Fibroblast of mammary gland (primary cell): ENCODE results near the gene LRRC47.

Source experiments
- DNase-seq: peaks from one replicate; pipeline ENCODE4 v3.0.0-alpha.2; 2010; ENCODE audit warnings: low read depth
- H3K4me3 ChIP-seq: 2 replicates; pipeline ENCODE4 v1.5.1; 2011; ENCODE audit warnings: low read depth, mild to moderate bottlenecking, low read length, moderate library complexity; ENCODE audit not compliant: control insufficient read depth
- CTCF ChIP-seq: conservative IDR thresholded peaks from 2 replicates; pipeline ENCODE4 v1.5.1; 2011; ENCODE audit warnings: low read depth, low read length, inconsistent platforms; ENCODE audit not compliant: control insufficient read depth, insufficient read depth

The LRRC47 gene

GRCh38 chr1:3762873-3763228 is 33.4 kb downstream of the LRRC47 start:
- no peak for TF ChIP-seq CTCF
- H3K4me3 ChIP-seq, result no peak overlapping the region
- no peak for DNase-seq

DNA sequence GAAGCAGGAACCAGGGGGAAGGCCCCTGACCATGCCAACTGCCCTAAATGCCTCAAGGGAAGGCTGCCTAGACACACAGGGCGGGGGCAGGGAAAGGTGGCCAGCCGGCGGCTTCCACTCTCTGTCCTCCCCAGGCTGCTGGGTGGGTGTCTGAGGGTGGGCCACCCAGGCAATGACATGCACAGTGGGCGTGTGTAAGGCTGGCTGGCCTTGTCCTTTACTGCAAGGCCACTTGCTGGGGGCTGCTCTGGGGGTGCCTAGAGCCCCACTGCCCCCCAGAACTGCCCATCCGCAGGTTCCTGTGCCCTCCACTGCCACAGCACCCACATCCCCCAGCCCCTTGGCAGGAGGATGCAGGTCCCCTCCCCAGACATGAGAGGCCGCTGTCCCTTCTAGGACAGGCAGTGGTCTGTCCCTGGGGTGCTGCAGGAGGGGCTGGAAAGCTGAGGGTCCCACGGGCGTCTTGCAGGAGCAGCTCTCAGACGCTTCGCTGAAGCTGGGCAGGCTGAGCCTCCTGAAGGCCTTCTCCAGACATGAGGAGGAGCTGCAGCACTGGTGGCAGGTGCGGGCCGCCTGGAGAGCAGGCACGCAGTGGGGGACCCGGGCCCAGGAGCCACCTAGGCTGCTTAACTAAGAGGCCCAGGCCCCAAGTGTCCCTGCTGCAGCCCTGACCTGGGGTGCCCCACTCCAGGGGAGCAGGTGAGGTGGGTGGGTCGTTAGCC is 34.0 kb downstream of the LRRC47 start:
- no peak for DNase-seq
- no peak overlapping the region for H3K4me3 ChIP-seq
- TF ChIP-seq CTCF, result no peak

DNA sequence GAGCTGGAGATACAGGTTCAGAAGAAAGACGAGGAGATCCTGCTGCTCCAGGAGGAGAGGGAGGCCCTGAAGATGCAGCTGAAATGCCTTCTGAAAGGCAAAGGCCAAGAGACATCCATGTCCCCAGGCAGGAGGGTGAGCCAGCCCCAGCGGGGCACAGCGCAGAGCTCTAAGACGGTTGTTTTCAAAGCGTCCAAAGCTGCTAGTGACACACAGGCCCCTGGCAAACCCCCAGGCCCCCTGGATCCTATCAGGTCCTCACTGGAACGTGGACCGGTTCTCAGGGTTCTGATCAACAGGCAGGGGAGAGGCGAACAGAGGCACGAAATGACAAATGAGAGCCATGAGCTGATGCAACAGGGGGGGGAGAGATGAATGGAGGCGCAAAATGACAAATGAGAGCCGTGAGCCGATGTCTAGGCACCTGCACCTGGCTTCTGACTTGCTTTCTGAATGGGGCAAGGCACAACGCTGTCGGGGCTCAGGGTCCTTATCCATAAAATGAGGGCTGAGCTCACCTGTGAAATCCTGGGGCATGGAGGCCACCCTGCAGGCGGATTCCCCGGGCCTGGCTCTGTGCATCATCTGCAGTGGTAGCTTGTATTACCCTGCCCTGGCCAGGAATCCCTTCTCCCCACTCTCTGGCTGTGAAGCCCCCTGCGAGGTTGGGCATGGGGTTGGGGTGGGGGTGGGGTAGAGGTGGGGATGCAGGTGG is 34.8 kb downstream of the LRRC47 start:
- DNase-seq, result no peak
- H3K4me3 ChIP-seq, result no peak overlapping the region

GRCh38 chr1:3759796-3760195 is 36.5 kb downstream of the LRRC47 start:
- DNase-seq, result no peak
- no peak for TF ChIP-seq CTCF
- no peak overlapping the region for H3K4me3 ChIP-seq

More for the DNA sequence above, 34.8 kb downstream of the LRRC47 start:
- no peak for TF ChIP-seq CTCF

DNA sequence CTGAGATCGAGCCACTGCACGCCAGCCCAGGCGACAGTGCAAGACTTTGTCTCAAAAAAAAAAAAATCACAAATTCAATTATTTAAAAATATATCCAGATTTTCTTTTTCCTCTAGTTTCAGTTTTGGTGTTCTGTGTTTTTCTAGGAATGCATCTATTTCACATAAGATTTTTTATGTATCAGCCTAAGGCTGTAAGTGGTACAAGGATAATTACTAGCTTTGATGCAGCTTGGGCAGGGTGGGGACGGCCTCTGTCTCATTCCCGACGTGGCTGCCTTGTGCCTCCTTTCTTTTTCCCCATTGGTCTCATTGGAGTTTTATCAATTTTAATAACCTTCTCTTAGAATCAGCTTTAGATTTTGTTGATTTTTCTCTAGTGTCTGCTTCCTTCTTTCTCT is 37.1 kb downstream of the LRRC47 start:
- TF ChIP-seq CTCF, result no peak
- DNase-seq, result no peak
- no peak overlapping the region for H3K4me3 ChIP-seq

GRCh38 chr1:3756394-3756793 is 39.9 kb downstream of the LRRC47 start:
- no peak for TF ChIP-seq CTCF
- no peak overlapping the region for H3K4me3 ChIP-seq
- DNase-seq, result no peak
